HG03575 (cell line): ENCODE results near the gene XPO5.

ENCODE experiments used
- ATAC-seq: cut with Tn5 transposase; IDR thresholded peaks from one replicate; pipeline ENCODE4 v1.9.1; 2021; ENCODE audit not compliant: unreplicated experiment, insufficient number of reproducible peaks, low FRiP score; ENCODE audit errors: extremely low read depth

The XPO5 gene

DNA sequence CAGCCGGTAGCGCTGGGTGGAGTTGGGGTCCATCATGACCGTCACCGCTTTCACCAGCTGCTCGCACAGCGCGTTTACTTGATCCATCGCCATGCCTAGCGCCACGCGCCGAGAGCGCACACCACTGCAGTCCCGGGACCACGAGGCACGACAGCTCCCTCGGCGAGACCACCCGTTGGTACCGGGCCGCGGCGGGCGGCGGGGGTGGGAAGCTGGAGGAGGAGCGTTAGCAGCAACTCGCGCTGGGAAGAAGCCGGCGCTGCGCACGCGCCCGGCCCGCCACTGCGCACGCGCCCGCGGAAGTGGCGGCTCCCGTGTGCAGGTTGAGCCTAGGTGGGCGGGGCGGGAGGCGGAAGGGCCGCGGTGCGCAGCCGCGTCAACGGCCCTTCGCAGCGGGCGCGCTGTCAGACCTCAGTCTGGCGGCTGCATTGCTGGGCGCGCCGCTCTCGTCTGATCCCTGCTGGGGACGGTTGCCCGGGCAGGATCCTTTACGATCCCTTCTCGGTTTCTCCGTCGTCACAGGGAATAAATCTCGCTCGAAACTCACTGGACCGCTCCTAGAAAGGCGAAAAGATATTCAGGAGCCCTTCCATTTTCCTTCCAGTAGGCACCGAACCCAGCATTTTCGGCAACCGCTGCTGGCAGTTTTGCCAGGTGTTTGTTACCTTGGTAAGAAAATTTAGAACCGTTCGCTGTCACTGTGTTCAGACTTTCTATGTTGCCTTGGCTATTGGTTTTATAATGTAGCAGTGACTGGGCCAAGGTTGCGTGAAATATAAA lies at the start of gene XPO5, which contains the start of gene POLH:
Gene XPO5, minus strand, starts transcription at position 267 of the 780 bp plus-strand sequence. Its CDS starts 174 bp downstream, at position 93.
Gene POLH, plus strand, starts transcription at position 414 of the 780 bp plus-strand sequence. CDS start 6,135 bp downstream, outside the sequence.
- ATAC-seq = no peak

DNA sequence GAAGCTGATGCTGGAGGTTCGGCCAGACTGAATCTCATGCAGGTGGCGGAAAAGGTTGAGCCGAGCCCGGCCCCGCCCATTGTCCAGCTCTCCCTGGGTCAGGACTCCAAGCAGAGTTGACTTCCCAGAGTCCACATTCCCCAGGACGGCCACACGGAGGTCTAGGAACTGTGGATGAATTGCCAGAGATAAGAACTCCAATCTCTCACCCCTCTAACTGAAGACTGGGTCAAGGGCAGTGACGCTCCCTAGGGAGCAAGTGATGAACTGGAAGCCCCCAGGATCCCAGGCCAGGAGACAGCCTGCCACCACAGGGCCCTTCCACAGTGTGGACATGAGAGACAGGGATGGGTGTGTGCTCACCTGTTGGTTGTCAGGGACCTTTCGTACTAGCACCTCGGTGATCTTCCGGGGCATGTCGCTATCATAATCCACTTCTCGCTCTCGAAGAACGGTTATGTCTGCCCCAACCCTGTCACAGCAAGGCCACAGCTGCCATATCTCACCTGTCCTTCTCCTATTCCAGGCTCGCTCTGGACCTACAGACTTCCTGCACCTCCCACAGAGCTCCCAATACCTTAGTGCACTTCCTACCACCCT lies 49.7 kb upstream of the XPO5 start:
- no peak for ATAC-seq

DNA sequence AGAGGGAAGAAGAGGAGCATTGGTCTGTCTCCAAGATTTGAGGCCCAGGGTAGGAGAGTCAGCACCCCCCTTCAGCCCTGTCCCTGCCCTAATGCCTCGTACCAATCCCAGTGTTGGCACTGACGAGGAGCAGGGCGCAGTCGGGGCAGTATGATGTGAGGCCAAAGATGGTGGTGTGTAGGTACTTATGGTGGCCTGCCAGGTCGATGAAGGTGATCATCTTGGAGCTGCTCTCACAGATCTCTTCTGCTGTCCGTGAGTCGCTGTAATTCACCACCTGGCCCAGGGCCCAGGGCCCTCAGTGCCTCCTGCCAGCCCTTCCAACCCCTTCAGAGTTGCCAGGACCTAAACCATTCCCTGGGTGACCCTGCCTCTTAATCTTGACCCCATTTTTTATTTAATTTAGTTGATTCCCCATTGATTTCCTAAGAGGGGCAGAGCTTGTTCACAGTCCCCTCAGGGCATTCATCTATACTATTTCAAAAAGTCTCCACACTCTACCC lies 49.0 kb upstream of the XPO5 start:
- no peak for ATAC-seq

DNA sequence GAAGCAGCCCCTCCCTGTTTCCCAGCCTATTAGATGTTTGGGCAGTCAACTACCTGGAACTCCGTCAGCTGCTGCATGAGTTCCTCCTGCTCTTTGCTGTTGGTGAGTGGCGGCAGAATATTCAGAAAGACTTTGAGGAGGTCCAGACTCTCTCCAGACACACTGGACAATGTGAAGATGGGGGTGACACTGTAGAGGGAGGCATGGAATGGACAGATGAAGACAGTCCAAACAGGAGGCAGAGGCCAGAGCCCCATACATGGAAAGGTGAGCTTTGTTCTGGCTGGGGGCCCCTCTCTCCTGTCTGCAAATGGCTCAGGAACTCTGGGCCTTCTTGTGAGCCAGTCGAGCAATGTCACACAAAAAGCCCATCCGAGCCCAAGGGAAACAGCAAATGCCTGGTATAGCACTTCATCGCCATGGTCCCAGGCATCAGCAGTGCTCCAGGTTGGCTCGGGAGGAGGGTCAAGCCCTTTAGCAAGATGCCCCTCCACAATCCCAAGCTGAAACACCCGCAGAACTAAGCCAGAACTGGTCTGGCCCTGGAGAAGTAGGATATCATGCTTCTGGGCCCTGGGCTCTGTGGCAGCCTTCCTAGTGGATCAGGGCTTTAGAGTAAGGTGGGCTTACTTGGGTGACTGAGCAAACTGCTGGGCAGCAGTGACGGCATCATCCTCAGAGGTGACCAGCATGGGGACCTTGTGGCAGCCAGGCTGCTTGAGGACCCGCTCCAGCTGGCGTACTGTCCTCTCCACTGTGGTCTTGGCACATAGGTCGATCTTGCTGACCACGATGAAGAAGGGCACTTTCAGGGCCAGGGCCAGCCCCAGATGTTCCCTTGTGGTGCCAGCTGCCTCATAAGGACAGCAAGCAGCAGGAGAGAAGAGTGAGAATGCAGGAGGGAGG lies 48.3 kb upstream of the XPO5 start:
- ATAC-seq = no peak

DNA sequence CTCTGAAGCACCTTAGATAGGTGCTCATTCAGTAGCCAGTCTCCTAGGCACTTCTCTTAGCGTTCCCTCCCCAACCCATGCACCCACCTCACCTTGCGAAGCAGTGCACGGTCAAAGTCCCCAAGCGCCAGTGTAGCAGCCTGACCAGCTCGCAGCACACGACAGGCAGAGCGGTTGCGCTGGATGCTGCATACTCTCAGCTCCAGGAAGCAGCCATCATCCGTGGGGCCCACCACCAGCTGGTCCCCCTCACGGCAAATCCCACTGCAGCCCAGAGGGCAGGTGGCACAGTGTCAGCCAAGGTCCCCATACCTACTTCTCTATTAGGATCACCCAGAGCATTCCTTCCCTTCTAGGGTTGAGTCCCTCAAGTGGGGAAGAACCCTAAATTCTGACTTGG lies 46.7 kb upstream of the XPO5 start:
- no peak for ATAC-seq

DNA sequence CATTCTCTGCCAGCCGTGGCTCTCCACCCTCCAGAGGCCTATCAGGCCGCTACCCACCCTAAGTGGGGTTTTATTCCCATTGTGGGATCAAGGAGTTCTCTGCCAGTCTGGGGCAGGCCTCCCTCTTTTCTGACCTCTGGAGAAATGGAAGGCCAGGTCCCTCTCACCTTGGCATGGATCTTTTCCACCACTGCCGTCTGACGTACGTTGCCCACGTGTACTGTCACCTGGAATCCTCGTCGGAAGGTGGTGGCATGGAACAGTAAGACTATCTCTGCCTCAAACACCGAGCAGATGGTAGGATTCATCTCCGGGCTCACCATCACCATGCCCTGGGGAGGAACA lies 46.0 kb upstream of the XPO5 start:
- ATAC-seq = no peak

DNA sequence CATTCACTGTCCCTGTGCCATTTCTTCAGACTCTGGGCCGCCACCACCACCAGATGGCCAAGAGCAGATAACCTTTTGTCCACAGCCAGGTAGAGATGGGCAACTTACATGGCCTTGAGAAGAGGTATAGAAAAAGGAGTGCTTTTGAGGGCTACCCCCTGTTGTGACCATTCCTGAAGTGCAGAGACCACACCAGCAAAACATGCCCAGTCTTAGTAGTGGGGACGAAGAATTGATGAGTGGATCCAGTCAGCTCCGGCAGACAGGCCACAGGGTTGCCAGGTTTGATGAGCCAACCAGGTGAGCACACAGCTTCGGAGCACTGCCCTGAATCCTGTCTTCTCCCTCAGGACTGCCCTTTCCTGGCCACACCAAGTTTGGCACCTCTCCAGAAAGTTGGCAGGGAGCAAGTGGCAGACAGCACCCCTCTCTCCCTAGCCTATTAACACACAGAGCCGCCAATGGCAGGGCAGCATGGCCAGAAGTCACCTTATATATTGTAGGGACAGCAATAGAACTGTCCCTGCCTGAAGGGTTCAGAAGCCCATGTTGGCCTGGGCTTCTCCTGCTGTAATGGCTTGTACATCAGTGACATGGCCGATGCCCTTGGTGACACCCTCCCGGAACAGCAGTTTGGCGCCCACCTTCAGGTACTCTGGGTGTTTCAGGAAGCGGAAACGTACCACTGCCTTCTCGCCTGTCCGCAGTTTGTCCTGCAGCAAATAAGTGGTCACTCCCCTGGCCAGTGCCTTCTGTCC lies 45.4 kb upstream of the XPO5 start:
- no peak for ATAC-seq

DNA sequence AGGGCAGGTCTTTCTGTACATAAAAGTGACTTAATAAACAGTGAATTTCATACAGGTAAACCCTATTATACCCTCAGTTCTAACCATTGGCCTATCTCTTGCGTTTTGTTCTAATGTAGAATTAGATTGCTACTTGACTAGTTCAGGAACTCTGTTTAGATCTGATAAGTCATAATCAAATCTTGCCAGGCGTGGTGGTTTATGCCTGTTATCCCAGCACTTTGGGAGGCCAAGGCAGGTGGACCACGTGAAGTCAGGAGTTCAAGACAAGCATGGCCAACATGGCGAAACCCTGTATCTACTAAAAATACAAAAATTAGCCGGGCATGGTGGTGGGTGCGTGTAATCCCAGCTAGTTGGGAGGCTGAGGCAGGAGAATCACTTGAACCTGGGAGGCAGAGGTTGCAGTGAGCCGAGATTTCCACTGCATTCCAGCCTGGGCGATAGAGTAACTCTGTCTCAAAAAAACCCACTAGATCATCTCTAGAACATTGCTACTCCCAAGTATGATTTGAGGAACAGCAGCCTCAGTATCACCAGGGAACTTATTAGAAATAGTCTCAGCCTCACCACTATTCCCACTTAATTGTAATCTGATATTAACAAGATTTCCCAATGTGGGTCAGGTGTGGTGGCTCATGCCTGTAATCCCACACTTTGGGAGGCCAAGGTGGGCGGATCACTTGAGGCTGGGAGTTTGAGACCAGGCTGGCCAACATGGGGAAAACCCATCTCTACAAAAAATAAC lies 41.1 kb upstream of the XPO5 start:
- no peak for ATAC-seq

DNA sequence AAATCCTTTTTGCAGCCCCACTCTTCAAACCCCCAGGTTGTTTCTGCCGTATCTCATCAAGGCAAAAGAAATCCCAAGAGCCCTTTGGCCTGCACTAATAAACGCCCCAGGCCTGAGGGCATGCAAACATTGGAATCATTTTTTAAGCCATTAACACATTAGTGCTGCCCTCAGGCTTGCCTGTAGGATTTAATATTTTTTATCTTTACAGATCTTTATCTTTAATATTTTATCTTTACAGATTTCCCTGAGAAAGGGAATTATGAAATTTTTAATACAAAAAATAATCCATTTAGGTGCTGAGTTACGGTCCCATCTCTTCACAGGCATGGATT lies 38.5 kb upstream of the XPO5 start:
- no peak for ATAC-seq

DNA sequence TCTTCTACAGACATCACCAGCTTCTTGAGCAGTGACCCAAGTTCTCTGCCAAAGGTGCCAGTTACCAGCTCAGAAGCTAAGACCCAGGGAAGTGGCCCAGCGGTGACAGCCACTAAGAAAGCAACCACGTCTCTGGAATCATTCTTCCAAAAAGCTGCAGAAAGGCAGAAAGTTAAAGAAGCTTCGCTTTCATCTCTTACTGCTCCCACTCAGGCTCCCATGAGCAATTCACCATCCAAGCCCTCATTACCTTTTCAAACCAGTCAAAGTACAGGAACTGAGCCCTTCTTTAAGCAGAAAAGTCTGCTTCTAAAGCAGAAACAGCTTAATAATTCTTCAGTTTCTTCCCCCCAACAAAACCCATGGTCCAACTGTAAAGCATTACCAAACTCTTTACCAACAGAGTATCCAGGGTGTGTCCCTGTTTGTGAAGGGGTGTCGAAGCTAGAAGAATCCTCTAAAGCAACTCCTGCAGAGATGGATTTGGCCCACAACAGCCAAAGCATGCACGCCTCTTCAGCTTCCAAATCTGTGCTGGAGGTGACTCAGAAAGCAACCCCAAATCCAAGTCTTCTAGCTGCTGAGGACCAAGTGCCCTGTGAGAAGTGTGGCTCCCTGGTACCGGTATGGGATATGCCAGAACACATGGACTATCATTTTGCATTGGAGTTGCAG lies 38.0 kb upstream of the XPO5 start:
- no peak for ATAC-seq

DNA sequence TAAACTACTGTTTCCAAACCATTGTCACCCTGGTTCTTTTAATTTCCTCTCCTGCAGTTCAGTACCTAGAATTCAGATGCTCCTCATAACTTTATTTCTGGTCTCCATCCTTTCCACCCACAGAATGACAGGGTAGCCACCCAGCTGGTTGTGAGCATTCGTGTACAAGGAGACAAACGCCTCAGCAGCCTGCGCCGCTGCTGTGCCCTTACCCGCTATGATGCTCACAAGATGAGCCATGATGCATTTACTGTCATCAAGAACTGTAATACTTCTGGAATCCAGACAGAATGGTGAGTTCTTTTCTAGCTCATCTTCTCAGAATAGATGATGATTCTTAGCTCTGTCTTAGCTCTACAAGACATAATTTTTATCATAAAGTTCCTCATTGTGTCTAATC lies 34.6 kb upstream of the XPO5 start:
- no peak for ATAC-seq

DNA sequence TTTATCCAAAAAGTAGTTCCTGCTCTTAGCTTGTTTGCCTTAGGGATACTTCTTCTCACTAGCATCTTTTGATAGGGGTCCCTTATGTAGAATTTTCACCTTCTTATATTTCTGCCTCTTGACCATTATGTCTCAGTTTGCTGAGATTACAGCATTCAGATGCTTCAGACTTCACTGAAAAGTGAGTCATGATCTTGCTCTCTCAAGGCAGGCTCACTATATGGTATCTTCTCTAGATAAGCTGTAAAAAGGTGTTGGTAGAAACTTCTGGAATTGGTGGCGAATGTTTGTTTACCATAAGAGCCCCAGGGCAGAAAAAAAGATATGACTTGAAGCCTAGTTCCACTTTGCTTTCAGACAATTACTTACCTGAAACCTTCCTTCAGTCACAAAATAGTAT lies 33.6 kb upstream of the XPO5 start:
- no peak for ATAC-seq

DNA sequence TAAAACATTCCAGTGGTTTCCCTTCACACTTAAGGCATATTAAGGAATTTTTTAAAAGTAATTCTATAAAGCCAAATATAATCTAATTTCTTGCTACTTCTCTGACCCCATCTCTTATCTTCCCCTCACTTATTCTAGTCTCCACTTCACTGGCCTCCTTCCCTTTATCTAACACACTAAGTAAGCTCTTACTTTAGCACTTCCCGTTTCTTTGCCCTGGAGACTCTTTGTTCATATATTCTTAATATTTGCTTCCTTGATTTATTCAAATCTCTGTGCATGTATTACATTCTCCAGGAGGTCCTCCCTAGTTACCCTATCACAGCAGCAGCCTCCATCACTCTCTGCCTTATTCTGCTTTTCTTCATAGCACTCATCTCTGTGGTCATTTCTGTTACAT lies 33.0 kb upstream of the XPO5 start:
- no peak for ATAC-seq

DNA sequence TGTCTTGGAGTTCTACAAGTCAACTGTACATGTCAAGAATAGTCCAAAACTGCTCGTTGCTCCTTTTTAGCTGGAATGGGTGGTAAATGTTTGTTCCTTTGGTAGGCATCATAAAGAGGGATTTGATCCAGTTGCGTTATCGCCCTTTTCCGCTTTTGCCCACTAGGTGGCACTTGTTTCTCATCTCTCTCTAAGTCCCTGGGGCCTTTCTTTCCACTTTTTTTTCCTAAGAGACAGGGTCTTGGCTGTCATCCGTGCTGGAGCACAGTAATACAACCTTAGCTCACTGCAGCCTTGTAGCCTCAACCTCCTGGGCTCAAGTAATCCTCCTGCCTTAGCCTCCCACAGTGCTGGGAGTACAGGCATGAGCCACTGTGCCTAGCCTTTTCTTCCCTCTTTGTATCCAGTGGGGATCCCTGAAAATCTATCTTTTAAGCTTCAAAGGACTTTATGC lies 32.5 kb upstream of the XPO5 start:
- ATAC-seq = no peak

DNA sequence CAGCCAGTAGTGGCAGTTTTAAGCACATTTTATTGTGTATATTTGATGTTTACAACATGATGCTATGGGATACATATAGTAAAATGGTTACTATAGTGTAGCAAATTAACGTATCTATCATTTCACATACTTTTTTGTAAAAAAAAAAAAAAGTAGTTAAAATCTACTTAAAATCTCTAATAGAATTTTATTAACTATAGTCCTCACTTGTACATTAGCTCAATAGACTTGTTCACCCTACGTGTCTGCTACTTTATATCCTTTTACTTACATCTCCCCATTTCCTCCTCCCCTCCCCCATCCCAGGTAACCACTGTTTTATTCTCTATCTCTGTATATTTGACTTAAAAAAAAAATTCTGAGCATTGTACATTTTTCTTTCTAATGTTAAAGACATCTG lies 30.2 kb upstream of the XPO5 start:
- ATAC-seq = no peak

DNA sequence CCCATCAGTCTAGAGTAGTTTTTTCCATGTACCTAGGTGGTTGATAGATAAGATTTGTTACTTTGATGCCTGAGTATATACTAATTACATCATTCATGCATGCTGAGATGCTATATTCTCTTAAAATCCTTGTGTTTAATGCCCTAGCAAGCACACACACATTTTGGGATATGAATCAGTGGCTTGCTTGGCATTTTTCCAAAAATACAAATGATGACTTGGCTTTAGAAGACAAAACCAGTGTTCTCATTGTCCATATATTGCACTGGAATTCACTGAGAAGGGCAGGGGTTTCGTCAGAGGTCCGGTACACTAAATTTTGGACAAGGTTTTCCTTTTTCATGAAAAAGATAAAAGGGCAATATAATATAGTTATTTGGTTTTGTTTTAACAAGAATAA lies 28.3 kb upstream of the XPO5 start:
- ATAC-seq = no peak

DNA sequence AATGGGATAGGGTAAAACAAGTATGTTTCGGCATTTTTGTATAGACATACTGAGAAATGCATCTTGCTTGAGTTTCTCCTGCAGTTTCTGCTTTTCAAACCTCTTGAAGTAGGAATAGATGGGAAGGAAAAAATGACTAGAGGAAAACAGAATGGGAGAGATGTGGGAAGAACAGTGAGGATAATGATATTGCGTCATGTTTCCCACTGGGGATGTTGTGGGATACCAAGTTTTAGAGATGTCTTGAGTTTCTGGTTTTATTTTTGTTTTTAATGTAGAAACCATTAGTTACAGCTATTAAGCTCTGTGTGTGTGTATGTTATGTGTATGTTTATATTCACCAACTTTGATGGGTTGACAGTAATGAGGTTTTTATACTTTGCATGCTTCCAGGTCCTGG lies 24.8 kb upstream of the XPO5 start:
- no peak for ATAC-seq

DNA sequence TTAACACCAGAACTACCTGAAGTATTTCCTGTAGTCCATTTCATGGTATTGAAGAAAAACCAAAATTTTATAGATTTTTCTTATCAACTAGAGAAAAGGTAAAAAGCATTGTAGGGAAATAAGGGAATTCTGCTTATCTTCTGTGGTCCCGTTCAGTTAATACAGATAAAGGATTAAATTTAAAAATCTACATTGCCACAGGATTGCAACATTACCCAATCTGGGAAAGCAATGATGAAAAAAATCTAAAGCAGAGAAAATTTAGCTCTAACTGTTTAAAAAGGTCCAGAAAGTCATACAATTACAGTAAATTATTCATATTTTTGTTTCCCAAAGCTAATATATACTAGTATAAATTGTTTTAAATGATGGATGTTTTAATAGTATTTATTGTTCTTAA lies 18.1 kb upstream of the XPO5 start:
- ATAC-seq = no peak
